ENCODE measurements around the gene PYROXD2.
"Not testable (repeated sequence)": the region's sequence is repeated elsewhere in the genome, so short reads cannot be mapped to it uniquely, and the experiment has no call there.

PYROXD2 gene

DNA sequence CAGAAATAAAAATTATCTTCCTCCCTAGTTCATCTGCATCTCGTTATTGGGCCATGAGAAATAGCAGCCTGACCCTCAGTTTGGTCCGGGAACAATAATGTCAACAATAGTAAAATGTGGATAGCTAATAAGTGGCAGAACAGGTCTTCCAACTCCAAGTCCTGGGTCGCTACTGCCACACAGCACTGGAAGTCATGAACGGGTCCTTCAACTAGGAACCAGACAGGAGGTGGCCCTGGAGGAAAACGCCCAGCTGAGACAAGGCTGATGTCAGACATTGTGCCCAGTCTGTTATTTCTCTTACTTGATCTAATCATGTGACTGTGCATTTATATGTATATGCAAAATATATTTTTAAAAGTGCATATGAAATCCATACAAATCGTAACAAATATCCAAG, 51.8 kb downstream of the PYROXD2 start:
- no peak for DNase-seq

DNA sequence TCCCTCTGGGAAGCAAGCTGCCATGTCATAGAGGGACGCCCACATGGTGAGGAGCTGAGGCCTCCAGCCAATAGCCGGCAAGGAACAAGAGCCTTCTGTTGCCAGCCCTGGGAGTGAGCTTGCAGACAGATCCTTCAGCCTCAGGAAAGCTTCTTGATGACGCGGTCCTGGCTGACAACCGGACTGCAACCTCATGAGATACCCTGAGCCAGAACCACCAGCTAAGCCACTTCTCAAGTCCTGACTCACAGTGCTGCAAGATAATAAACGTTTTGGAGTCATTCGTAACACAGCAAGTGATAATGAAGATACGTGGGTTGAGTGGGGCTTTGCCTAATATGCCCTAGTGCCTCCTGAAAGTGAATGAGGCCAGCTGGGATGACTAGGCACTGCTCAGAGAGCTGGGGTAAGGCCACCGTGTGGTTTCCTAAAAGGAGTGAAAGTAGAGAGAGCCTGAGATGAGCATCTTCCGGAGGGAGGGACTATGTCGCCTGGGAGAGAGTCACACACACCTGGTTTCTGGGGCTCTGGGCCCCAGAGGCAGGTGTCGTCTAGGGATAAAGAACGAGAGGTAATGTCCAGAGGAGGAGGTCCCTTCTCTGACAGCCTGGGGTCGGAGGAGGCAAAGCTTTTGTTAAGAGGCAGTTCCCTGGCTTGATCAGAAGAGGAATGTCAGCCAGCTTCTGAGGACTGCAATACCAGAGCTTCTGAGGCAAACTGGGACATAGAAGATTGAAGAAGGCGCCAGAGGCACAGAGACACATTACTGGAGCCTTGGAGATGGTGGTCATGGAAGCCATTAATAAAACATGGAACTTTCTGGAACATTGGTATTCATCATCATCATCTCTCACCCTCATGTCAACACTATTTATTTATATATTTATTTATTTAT, 53.6 kb downstream of the PYROXD2 start:
- DNase-seq = no peak

DNA sequence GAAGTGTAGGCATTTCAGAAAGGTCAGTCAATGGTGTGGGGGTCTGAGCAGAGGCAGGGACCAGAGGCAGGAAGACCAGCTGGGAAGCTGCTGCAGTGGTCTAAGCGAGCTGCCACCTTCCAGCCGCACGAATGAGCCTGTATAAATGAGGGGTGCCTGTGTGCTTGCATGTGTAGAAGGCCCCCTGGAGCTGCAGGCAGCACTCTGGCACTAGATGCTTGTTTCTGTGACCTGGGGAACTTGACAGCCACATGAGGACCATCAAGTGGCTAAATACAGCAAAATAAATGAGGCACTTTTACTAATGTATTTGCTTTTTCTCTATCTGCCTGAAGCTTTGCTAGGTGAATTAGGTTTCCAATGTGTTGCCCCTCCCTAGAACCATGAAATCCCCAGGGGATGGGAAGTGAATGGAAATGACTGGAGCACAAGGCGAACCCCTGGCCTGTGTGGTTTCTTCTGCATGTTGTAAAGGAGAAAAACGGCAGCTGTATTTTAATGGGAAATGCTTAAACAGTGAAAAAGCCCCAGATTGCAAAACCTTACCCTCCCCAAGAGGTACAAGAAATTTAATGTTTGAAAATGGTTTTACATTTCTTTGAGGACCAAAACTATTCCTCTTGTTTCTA, 57.7 kb downstream of the PYROXD2 start:
- no peak for DNase-seq

DNA sequence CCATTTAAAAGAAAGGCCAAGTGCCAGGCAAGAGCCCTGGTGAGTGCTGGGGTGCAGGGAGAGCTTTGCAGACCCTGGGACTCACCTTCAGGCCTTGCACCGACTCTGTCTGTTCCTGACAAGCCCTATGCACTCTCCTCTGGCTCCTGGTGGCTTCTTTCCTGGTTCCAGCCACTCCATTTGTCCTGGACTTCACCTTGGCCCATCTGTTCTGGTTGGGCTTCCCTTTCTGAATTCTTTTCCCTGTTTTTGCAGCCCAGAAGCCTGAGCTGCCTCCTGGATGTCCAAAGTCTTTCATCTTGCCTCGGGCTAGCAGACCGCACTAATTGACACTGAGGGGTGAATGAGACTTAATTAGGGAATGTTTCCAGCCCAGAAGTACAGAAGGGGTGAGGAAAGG, 60.5 kb downstream of the PYROXD2 start:
- DNase-seq = no peak

DNA sequence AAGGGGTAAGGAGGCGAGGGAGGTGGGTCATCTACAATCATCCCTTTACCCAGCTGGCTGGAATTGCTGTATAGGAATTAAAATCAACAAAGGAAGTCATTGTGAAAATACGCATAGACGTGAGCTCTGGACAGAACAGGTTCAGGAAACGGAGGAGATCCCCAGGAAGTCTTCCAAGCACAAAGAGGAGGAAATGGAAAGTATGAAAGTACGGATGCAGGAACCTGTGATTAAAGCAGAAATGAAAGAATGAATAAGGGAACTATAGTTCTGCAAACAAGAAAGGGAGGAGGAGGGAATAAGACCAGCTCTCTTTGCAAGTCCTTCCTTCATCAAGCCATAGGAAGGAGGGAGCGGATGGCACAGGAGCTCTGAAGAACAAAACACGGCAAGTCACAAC, 61.8 kb downstream of the PYROXD2 start:
- no peak for DNase-seq

DNA sequence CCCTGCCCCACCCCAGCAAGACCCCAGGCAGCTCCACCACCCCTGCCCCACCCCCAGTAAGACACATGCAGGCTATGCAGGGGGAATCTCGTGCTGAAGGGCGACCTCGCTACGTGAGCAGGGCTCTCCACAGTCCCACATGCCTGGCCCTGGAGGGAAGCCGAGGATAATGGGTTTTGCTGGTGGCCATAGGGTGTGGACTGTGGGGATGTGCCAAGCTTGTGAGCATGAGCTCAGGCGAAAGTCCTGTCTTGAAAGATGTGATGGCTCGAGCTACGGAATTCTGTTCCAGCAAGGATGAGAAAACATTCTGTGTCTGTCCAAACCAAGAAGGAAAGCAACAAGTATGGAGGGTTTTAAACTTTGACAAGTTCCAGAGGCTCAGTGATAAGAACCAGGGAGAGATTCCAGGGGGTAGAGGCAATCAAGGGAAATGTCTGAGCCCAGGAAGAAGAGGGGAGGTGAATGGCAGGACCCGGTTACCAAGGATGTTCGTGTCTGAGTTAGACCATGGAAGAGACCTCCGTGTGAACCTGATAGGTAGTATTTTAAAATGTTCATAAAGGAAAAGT, 63.1 kb downstream of the PYROXD2 start:
- DNase-seq = no peak

DNA sequence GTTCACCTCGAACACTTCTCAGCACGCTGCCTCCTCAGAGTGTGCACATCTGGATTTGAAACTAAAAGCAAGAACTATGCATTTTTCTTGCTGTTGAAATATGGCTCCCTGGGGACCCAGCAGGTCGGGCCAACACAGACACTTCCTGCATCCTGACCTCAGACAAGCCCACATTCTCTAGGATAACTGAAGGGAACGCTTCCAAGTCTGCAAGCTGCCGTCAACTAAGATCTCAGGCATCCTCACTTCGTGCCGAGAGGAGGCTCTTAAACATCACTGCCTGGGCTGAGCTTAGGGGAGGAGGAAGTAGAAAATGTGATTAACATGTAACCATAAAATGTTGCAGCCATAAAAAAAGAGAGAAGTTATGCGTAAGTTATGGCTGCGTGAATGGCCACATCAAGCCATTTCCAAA, 65.5 kb downstream of the PYROXD2 start:
- DNase-seq = no peak

DNA sequence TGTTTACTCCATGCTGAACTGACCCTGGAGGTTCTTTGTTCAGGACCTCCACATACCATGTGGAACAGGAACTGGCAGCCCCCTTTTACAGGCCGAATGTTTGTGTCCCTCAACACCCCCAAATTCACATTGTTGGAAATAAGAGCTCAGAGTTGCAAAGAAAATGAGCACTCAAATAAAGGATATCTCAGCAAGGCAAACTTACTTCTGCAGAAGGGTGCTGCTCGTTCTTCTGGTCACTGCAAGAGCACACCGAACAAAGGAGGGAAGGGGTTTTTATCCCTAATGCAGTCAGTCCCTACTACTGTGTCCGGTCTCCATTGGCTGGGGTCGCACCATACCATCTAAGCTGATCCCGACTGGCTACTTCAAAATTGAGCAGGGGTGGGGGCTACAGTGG, 68.1 kb downstream of the PYROXD2 start:
- DNase-seq = no peak

DNA sequence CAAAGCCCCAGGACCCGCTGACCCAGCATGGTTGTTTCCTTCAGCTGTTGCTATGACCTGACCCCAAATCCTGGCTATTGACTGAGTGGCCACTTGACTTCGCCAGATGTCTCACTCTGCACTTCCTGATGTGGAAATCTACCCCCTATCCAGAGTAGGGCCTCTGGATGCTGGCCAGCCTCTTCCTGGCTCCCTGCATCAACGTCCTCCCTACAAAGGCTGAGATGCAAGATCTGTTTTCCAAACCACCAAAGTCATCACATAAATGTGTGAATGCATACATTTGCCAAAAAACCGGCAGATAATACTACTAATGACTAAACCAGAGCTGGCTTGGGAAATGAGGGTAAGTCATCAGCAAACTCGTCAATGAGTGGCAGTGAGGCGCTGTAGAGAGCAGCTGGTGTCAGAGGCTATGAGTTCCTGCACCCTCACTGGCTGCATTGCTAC, 70.4 kb downstream of the PYROXD2 start:
- no peak for DNase-seq

DNA sequence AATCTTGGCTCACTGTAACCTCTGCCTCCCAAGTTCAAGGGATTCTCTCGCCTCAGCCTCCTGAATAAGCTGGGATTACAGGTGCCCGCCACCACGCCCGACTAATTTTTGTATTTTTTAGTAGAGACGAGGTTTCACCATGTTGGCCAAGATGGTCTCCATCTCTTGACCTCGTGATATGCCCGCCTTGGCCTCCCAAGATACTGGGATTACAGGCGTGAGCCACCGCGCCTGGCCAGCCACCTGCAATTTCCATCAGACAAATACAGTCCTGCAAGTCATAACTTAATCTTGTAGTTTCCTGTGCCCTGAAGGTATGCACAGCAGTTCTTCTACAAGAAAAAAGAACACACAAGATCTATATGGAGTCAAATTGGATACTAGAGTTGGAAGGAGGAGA, 73.3 kb downstream of the PYROXD2 start:
- not testable (repeated sequence) for DNase-seq

DNA sequence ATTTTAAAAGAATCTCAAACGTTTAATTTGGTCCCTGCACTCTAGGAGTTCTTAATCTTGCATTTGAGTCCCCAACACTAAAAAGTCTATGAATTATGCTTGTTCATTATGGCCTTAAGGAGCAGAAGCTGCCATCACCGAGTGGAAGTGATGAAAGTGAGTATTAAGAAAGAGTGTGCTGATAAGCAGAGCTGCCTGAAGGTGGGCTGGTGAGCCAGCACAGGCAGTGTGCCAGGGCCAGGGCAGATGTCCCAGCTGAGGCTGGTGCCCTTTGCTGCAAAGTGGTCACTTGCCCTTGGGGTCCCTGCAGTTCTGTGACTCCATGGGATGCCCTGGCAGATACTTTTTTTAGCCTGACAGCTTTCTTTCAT, 74.1 kb downstream of the PYROXD2 start:
- DNase-seq = no peak

DNA sequence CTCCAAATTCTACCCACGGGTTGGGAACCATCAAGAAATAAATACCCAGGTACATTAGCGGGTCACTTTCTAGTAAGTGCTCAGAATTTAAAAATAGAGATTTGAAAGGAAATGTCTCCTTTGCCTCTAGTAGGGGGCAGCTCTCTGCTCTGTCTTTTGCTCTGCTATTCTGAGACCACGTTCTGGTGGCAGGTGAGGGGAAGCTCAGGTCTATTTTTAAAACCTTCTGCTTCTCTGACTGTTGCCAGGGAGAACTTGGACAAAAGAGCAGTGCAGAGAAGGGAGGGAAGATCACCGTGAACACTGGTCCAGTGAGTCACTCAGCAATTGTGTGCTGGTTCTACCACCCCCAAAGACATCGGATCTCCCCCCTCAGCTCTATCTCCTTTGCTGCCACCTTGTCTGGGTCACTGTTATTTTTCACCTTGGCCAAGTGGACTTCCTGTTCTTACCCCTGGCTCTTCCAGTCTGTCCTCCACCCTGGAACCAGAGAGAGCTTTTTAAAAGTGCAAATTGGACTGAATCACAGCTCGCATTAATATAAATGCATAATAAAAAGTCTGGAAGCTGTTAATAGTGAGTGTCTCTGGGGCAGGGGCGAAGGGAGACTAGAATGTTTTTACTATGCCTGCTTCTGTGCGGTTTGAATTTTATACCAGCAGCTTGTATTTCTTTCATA, 74.6 kb downstream of the PYROXD2 start:
- no peak for DNase-seq

DNA sequence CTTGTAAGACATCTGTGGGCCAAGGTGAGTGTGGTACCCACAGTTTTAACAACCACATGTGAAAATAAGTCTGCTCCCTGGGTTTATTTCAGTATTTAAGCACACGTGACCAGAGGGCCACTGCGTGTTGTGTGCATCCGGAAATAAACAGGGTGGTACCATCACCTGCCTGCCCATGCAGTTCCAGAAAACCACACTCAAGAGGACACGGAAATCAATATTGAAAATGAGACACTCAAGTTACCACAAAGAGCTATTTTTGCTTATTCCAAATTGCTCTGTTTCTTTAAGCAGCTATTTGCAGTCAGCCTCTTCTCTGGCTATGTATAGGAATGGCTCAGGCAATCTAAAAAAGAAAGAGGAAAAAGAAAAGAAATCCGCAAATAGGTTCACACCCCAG, 75.2 kb downstream of the PYROXD2 start:
- no peak for DNase-seq

DNA sequence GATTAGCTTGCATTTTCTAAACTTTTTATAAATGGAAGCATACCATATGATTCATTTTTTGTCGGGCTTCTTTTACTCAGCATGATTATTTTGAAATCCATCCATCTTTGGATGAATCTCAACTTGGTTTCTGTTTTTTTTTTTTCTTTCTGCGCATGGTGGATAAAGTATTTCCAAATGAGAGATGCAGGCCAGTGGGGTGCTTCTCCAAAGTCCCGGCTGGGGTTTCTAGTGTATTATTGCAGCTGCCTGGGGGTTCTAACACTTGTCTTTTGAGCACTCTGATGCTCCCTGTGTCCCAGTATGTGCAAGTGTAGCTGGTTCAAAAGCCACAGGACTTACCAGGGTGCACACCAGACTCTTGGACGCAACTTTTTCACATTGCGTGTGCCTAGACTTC, 76.1 kb downstream of the PYROXD2 start:
- DNase-seq = no peak

DNA sequence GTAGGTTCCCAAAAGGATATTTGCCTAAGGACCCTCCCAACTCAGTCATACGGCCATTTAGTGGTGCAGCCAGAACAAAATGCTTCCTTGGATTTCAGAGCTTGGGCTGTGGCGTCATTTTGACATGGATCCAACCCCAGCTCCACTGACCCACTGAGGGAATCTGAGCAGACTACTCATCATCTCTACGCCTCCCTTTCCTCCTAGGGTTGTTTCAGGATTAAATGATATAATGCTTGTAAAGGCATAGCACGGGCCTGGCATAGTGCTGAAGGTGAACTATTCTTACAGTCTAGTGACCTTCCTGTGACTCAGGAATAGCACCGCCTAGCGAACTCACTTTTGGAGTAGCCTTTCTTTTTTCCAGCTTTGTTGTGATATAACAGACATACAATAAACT, 76.7 kb downstream of the PYROXD2 start:
- DNase-seq = no peak

DNA sequence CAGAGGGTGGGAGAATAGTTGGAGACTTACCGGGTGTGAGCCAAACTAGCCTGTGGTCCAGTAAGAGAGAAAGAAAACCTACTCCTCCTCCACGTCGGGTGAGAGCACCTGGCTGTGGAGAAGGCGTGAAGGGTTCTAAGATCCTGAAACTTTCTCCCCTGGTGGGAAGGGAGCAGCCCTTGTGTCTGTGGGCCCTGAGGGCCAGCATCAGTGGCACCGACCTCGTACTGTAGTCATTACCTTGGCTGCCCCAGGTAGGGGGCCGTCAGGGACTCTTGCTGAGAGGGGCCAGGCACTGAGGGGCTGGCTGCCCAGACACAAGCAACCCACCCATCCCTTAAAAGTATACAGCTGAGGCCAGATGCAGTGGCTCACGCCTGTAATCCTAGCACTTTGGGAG, 77.5 kb downstream of the PYROXD2 start:
- no peak for DNase-seq
